ENCODE results near the gene GLRX2.
"Not testable (repeated sequence)": the region's sequence is repeated elsewhere in the genome, so short reads cannot be mapped to it uniquely, and the experiment has no call there.

Gene GLRX2

GRCh38 chr1:193118194-193118593 lies 13.0 kb upstream of the GLRX2 start:
- H3K4me3 ChIP-seq (ENCODE audit: insufficient read length, low read depth) = no peak overlapping the region
- H3K36me3 ChIP-seq (ENCODE audit: insufficient read depth, insufficient read length, low read length) = no peaks in the 10 kb centered on the region
- H3K4me1 ChIP-seq (ENCODE audit: insufficient read depth, insufficient read length) = no peaks in the 10 kb centered on the region
- no peak overlapping the region for H3K9ac ChIP-seq (ENCODE audit: insufficient read length, low read depth)
- TF ChIP-seq YY1 (IDR thresholded peaks at IDR 0.05; ENCODE audit: insufficient read depth, insufficient read length) = no peak
- no peak for TF ChIP-seq SUZ12 (IDR thresholded peaks at IDR 0.05; ENCODE audit: extremely low read depth, insufficient read depth, insufficient read length)
- TF ChIP-seq ZNF274 (IDR thresholded peaks at IDR 0.05; ENCODE audit: low read depth, low read length) = no peak
- H3K27me3 ChIP-seq (ENCODE audit: insufficient read depth, insufficient read length) = peaks cover 6% of the 10 kb centered on the region
- DNase-seq (ENCODE audit: low read depth, low spot score) = no peak
- no peaks in the 10 kb centered on the region for H3K9me3 ChIP-seq (ENCODE audit: insufficient read depth, low read length)

GRCh38 chr1:193117167-193117566 lies 12.0 kb upstream of the GLRX2 start:
- H3K9ac ChIP-seq (ENCODE audit: insufficient read length, low read depth); DNase-seq (ENCODE audit: low read depth, low spot score); H3K36me3 ChIP-seq (ENCODE audit: insufficient read depth, insufficient read length, low read length); H3K4me3 ChIP-seq (ENCODE audit: insufficient read length, low read depth); H3K4me1 ChIP-seq (ENCODE audit: insufficient read depth, insufficient read length); H3K9me3 ChIP-seq (ENCODE audit: insufficient read depth, low read length); H3K27me3 ChIP-seq (ENCODE audit: insufficient read depth, insufficient read length): not testable (repeated sequence)

- peaks cover 5% of the 10 kb centered on the region for H3K27me3 ChIP-seq (ENCODE audit: insufficient read depth, insufficient read length)
- DNase-seq (ENCODE audit: low read depth, low spot score) = no peak
- H3K4me3 ChIP-seq (ENCODE audit: insufficient read length, low read depth) = no peak overlapping the region
- H3K4me1 ChIP-seq (ENCODE audit: insufficient read depth, insufficient read length) = peaks cover 7% of the 10 kb centered on the region
- TF ChIP-seq SUZ12 (IDR thresholded peaks at IDR 0.05; ENCODE audit: extremely low read depth, insufficient read depth, insufficient read length) (no peak), YY1 (IDR thresholded peaks at IDR 0.05; ENCODE audit: insufficient read depth, insufficient read length) (no peak), ZNF274 (IDR thresholded peaks at IDR 0.05; ENCODE audit: low read depth, low read length) (no peak)
- H3K36me3 ChIP-seq (ENCODE audit: insufficient read depth, insufficient read length, low read length) = no peaks in the 10 kb centered on the region
- no peaks in the 10 kb centered on the region for H3K9me3 ChIP-seq (ENCODE audit: insufficient read depth, low read length)
- no peak overlapping the region for H3K9ac ChIP-seq (ENCODE audit: insufficient read length, low read depth)
Observed at GRCh38 chr1:193115629-193116227, 10.5 kb upstream of the GLRX2 start.

GRCh38 chr1:193114485-193115095 lies 9.4 kb upstream of the GLRX2 start:
- Histone ChIP-seq H3K4me3 (ENCODE audit: insufficient read length, low read depth) (no peak overlapping the region), H3K4me1 (ENCODE audit: insufficient read depth, insufficient read length) (peaks cover 7% of the 10 kb centered on the region), H3K36me3 (ENCODE audit: insufficient read depth, insufficient read length, low read length) (no peaks in the 10 kb centered on the region), H3K9ac (ENCODE audit: insufficient read length, low read depth) (no peak overlapping the region), H3K27me3 (ENCODE audit: insufficient read depth, insufficient read length) (no peaks in the 10 kb centered on the region), H3K9me3 (ENCODE audit: insufficient read depth, low read length) (no peaks in the 10 kb centered on the region)
- no peak for DNase-seq (ENCODE audit: low read depth, low spot score)
- TF ChIP-seq YY1 (IDR thresholded peaks at IDR 0.05; ENCODE audit: insufficient read depth, insufficient read length) = no peak
- no peak for TF ChIP-seq SUZ12 (IDR thresholded peaks at IDR 0.05; ENCODE audit: extremely low read depth, insufficient read depth, insufficient read length)
- no peak for TF ChIP-seq ZNF274 (IDR thresholded peaks at IDR 0.05; ENCODE audit: low read depth, low read length)

- H3K9ac ChIP-seq (ENCODE audit: insufficient read length, low read depth) = no peak overlapping the region
- TF ChIP-seq ZNF274 (IDR thresholded peaks at IDR 0.05; ENCODE audit: low read depth, low read length) (no peak), YY1 (IDR thresholded peaks at IDR 0.05; ENCODE audit: insufficient read depth, insufficient read length) (no peak), SUZ12 (IDR thresholded peaks at IDR 0.05; ENCODE audit: extremely low read depth, insufficient read depth, insufficient read length) (no peak)
- peaks cover 7% of the 10 kb centered on the region for H3K4me1 ChIP-seq (ENCODE audit: insufficient read depth, insufficient read length)
- no peak for DNase-seq (ENCODE audit: low read depth, low spot score)
- H3K27me3 ChIP-seq (ENCODE audit: insufficient read depth, insufficient read length) = no peaks in the 10 kb centered on the region
- H3K4me3 ChIP-seq (ENCODE audit: insufficient read length, low read depth) = no peak overlapping the region
- H3K9me3 ChIP-seq (ENCODE audit: insufficient read depth, low read length) = no peaks in the 10 kb centered on the region
- H3K36me3 ChIP-seq (ENCODE audit: insufficient read depth, insufficient read length, low read length) = no peaks in the 10 kb centered on the region
Observed at GRCh38 chr1:193113992-193114332, 8.7 kb upstream of the GLRX2 start.

GRCh38 chr1:193113258-193113991 lies 8.2 kb upstream of the GLRX2 start:
- no peak overlapping the region for H3K9ac ChIP-seq (ENCODE audit: insufficient read length, low read depth)
- peaks cover 7% of the 10 kb centered on the region for H3K4me1 ChIP-seq (ENCODE audit: insufficient read depth, insufficient read length)
- DNase-seq (ENCODE audit: low read depth, low spot score) = no peak

GRCh38 chr1:193111641-193112090 lies 6.5 kb upstream of the GLRX2 start:
- DNase-seq (ENCODE audit: low read depth, low spot score) = no peak

More at GRCh38 chr1:193113258-193113991, 8.2 kb upstream of the GLRX2 start:
- TF ChIP-seq ZNF274 (IDR thresholded peaks at IDR 0.05; ENCODE audit: low read depth, low read length) (no peak), SUZ12 (IDR thresholded peaks at IDR 0.05; ENCODE audit: extremely low read depth, insufficient read depth, insufficient read length) (no peak), YY1 (IDR thresholded peaks at IDR 0.05; ENCODE audit: insufficient read depth, insufficient read length) (no peak)
- Histone ChIP-seq H3K36me3 (ENCODE audit: insufficient read depth, insufficient read length, low read length) (no peaks in the 10 kb centered on the region), H3K4me3 (ENCODE audit: insufficient read length, low read depth) (no peak overlapping the region), H3K9me3 (ENCODE audit: insufficient read depth, low read length) (no peaks in the 10 kb centered on the region), H3K27me3 (ENCODE audit: insufficient read depth, insufficient read length) (no peaks in the 10 kb centered on the region)

More at GRCh38 chr1:193111641-193112090, 6.5 kb upstream of the GLRX2 start:
- no peak for TF ChIP-seq SUZ12 (IDR thresholded peaks at IDR 0.05; ENCODE audit: extremely low read depth, insufficient read depth, insufficient read length)
- no peak for TF ChIP-seq ZNF274 (IDR thresholded peaks at IDR 0.05; ENCODE audit: low read depth, low read length)
- no peak for TF ChIP-seq YY1 (IDR thresholded peaks at IDR 0.05; ENCODE audit: insufficient read depth, insufficient read length)
- Histone ChIP-seq H3K4me3 (ENCODE audit: insufficient read length, low read depth) (no peak overlapping the region), H3K36me3 (ENCODE audit: insufficient read depth, insufficient read length, low read length) (no peaks in the 10 kb centered on the region), H3K4me1 (ENCODE audit: insufficient read depth, insufficient read length) (peaks cover 7% of the 10 kb centered on the region), H3K27me3 (ENCODE audit: insufficient read depth, insufficient read length) (no peaks in the 10 kb centered on the region), H3K9me3 (ENCODE audit: insufficient read depth, low read length) (no peaks in the 10 kb centered on the region), H3K9ac (ENCODE audit: insufficient read length, low read depth) (no peak overlapping the region)

All from NT2/D1 (cell line).